Stimulated activated CD8-positive, alpha-beta memory T cell treated with anti-CD3 and anti-CD28 coated beads, Interleukin-12 subunit alpha, Interleukin-12 subunit beta, amount 100 ng/mL, for 4 hours (primary cell): ENCODE results near the gene CCDC102B.
"Not testable (repeated sequence)": the region's sequence is repeated elsewhere in the genome, so short reads cannot be mapped to it uniquely, and the experiment has no call there.

ENCODE experiments used
- DNase-seq: peaks from one replicate; pipeline ENCODE4 v3.0.0-alpha.2; 2020; ENCODE audit warnings: low read depth

The CCDC102B gene

GRCh38 chr18:68909579-68909978, 111.7 kb downstream of the CCDC102B start:
- no peak for DNase-seq

- no peak for DNase-seq
Observed at GRCh38 chr18:68915061-68915460, 117.2 kb downstream of the CCDC102B start.

GRCh38 chr18:68916734-68917133, 118.9 kb downstream of the CCDC102B start:
- no peak for DNase-seq

GRCh38 chr18:68918216-68918615, 120.3 kb downstream of the CCDC102B start:
- DNase-seq: no peak

- no peak for DNase-seq
Observed at GRCh38 chr18:68919900-68920299, 122.0 kb downstream of the CCDC102B start.

- no peak for DNase-seq
Observed at GRCh38 chr18:68922392-68922791, 124.5 kb downstream of the CCDC102B start.

- no peak for DNase-seq
Observed at GRCh38 chr18:68925268-68925667, 127.4 kb downstream of the CCDC102B start.

- DNase-seq: no peak
Observed at GRCh38 chr18:68928762-68929675, 131.1 kb downstream of the CCDC102B start.

GRCh38 chr18:68935686-68936085, 137.8 kb downstream of the CCDC102B start:
- no peak for DNase-seq

GRCh38 chr18:68937029-68937599, 139.2 kb downstream of the CCDC102B start:
- DNase-seq: no peak

- no peak for DNase-seq
Observed at GRCh38 chr18:68940039-68940438, 142.2 kb downstream of the CCDC102B start.

GRCh38 chr18:68940754-68941153, 142.9 kb downstream of the CCDC102B start:
- no peak for DNase-seq

- no peak for DNase-seq
Observed at GRCh38 chr18:68942230-68942629, 144.3 kb downstream of the CCDC102B start.

GRCh38 chr18:68943861-68944260, 146.0 kb downstream of the CCDC102B start:
- DNase-seq: not testable (repeated sequence)

- no peak for DNase-seq
Observed at GRCh38 chr18:68944330-68944729, 146.4 kb downstream of the CCDC102B start.

- no peak for DNase-seq
Observed at GRCh38 chr18:68944826-68945225, 146.9 kb downstream of the CCDC102B start.

- no peak for DNase-seq
Observed at GRCh38 chr18:68948622-68949021, 150.7 kb downstream of the CCDC102B start.

- DNase-seq: no peak
Observed at GRCh38 chr18:68954738-68955137, 156.9 kb downstream of the CCDC102B start.

- DNase-seq: no peak
Observed at GRCh38 chr18:68956650-68957049, 158.8 kb downstream of the CCDC102B start.

- DNase-seq: no peak
Observed at GRCh38 chr18:68960355-68960754, 162.5 kb downstream of the CCDC102B start.

GRCh38 chr18:68962623-68963022, 164.7 kb downstream of the CCDC102B start:
- no peak for DNase-seq

- DNase-seq: no peak
Observed at GRCh38 chr18:68965817-68966216, 167.9 kb downstream of the CCDC102B start.

GRCh38 chr18:68969027-68969426, 171.1 kb downstream of the CCDC102B start:
- no peak for DNase-seq

- DNase-seq: no peak
Observed at GRCh38 chr18:68972176-68972575, 174.3 kb downstream of the CCDC102B start.
